Measurements from ENCODE around the gene NCKAP5.
"Not testable (repeated sequence)": the region's sequence is repeated elsewhere in the genome, so short reads cannot be mapped to it uniquely, and the experiment has no call there.

Gene NCKAP5

DNA sequence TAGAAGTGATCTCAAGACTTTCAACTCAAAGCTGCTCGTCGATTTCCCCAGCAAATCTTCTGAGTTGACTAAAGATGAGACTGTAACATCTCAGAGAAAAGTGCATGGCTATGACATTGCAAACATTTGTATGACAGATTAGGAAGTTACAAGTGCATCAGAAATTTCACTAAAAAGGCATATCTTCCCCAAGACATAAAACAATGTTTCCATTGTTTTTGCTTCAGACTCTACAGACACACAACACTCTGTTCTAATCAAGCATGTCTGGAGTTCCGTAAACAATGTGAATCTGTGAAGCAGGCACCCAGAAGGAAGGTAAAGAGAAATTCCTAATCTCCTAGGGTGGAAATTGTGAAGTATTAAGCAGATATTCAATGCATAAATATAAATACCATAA, 753.6 kb downstream of the NCKAP5 start:
- no peak for DNase-seq (ENCODE audit: low read depth in 1 of 2, low spot score in 1 of 2)
- in situ Hi-C loops (cut with HindIII; ENCODE audit: low pct_unique_long_range_greater_than_20kb, low sequenced_read_pairs): no loop called here
- no peak for TF ChIP-seq JUND (IDR thresholded peaks at IDR 0.05; ENCODE audit: low read depth)

DNA sequence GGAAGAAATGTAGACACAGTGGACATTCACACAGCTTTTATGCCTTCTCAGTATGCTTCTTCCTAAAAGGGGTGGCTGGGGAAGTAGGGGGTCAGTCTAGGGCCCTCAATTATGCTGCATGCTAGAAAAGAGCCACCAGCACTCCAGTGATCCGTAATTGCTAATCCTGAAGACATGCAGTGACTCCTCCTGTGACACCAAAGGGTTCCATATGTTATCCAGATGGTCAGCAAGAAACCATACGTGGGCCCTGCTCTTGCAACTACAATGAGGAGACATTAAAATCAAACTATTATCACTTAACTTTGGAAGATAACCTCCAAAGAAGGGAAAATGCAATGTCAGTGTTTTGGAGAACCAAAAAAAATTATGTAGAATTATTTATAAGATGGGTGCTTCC, 754.8 kb downstream of the NCKAP5 start:
- in situ Hi-C loops (cut with HindIII; ENCODE audit: low pct_unique_long_range_greater_than_20kb, low sequenced_read_pairs): no loop called here
- DNase-seq (ENCODE audit: low read depth in 1 of 2, low spot score in 1 of 2): no peak
- no peak for TF ChIP-seq JUND (IDR thresholded peaks at IDR 0.05; ENCODE audit: low read depth)

DNA sequence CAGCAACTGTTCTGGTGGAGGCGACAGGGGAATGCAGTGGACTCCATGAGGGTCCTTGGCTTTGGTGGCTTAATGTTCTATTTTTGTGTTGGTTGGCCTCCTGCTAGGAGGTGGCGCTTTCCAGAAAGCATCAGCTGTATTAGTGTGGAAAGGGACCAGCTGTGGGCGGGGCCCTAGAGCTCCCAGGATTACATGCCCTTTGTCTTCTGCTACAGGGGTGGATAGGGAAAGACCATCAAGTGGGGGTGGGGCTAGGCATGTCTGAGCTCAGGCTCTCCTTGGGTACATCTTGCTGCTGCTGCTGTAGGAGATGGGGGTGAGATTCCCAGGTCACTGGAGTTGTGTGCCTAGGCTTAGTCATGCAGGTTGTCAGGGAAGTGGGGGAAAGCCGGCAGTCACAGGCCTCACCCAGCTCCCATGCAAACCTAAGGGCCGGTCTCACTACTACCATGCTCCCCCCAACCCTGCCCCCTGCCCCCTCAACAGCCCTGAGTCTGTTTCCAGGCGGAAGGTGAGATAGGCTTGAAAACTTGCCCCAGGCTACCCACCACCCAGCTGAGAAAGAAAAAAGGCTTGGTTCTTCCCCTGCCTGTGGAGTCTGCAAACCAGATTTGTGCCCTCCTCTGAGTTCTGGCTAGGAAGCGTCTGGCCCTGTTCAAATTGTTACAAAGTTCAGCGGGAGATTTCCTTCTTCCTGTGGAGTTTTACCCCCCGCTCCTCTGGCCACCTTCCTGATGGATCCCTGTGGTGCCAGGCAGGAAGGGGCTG, 756.9 kb downstream of the NCKAP5 start:
- TF ChIP-seq JUND (IDR thresholded peaks at IDR 0.05; ENCODE audit: low read depth): no peak
- in situ Hi-C loops (cut with HindIII; ENCODE audit: low pct_unique_long_range_greater_than_20kb, low sequenced_read_pairs): no loop called here
- no peak for DNase-seq (ENCODE audit: low read depth in 1 of 2, low spot score in 1 of 2)

DNA sequence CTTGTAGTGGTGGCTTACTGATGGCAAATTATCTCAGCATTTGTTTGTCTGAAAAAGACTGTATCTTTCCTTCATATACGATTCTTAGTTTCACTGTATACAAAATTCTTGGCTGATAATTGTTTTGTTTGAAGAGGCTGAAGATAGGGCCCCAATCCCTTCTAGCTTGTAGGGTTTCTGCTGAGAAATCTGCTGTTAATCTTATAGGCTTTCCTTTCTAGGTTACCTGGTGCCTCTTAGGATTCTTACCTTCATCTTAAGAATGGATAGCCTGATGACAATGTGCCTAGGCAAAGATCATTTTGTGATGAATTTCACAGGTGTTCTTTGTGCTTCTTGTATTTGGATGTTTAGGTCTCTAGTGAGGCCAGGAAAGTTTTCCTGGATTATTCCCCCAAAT, 758.3 kb downstream of the NCKAP5 start:
- in situ Hi-C loops (cut with HindIII; ENCODE audit: low pct_unique_long_range_greater_than_20kb, low sequenced_read_pairs); DNase-seq (ENCODE audit: low read depth in 1 of 2, low spot score in 1 of 2): not testable (repeated sequence)

- in situ Hi-C loops (cut with HindIII; ENCODE audit: low pct_unique_long_range_greater_than_20kb, low sequenced_read_pairs): no loop called here
- DNase-seq (ENCODE audit: low read depth in 1 of 2, low spot score in 1 of 2): no peak
- TF ChIP-seq JUND (IDR thresholded peaks at IDR 0.05; ENCODE audit: low read depth): no peak
Observed at GRCh38 chr2:132804051-132804450, 764.2 kb downstream of the NCKAP5 start.

GRCh38 chr2:132798341-132798740, 769.9 kb downstream of the NCKAP5 start:
- in situ Hi-C loops (cut with HindIII; ENCODE audit: low pct_unique_long_range_greater_than_20kb, low sequenced_read_pairs): no loop called here
- no peak for DNase-seq (ENCODE audit: low read depth in 1 of 2, low spot score in 1 of 2)
- TF ChIP-seq JUND (IDR thresholded peaks at IDR 0.05; ENCODE audit: low read depth): no peak

GRCh38 chr2:132797556-132797955, 770.7 kb downstream of the NCKAP5 start:
- no peak for TF ChIP-seq JUND (IDR thresholded peaks at IDR 0.05; ENCODE audit: low read depth)
- no peak for DNase-seq (ENCODE audit: low read depth in 1 of 2, low spot score in 1 of 2)
- in situ Hi-C loops (cut with HindIII; ENCODE audit: low pct_unique_long_range_greater_than_20kb, low sequenced_read_pairs): no loop called here

GRCh38 chr2:132797071-132797470, 771.2 kb downstream of the NCKAP5 start:
- in situ Hi-C loops (cut with HindIII; ENCODE audit: low pct_unique_long_range_greater_than_20kb, low sequenced_read_pairs): no loop called here
- no peak for DNase-seq (ENCODE audit: low read depth in 1 of 2, low spot score in 1 of 2)
- no peak for TF ChIP-seq JUND (IDR thresholded peaks at IDR 0.05; ENCODE audit: low read depth)

GRCh38 chr2:132795220-132795619, 773.0 kb downstream of the NCKAP5 start:
- in situ Hi-C loops (cut with HindIII; ENCODE audit: low pct_unique_long_range_greater_than_20kb, low sequenced_read_pairs): no loop called here
- no peak for DNase-seq (ENCODE audit: low read depth in 1 of 2, low spot score in 1 of 2)

GRCh38 chr2:132793532-132793931, 774.7 kb downstream of the NCKAP5 start:
- in situ Hi-C loops (cut with HindIII; ENCODE audit: low pct_unique_long_range_greater_than_20kb, low sequenced_read_pairs): no loop called here

More at GRCh38 chr2:132795220-132795619, 773.0 kb downstream of the NCKAP5 start:
- no peak for TF ChIP-seq JUND (IDR thresholded peaks at IDR 0.05; ENCODE audit: low read depth)

GRCh38 chr2:132790207-132790785, 778.0 kb downstream of the NCKAP5 start:
- TF ChIP-seq JUND (IDR thresholded peaks at IDR 0.05; ENCODE audit: low read depth): no peak
- in situ Hi-C loops (cut with HindIII; ENCODE audit: low pct_unique_long_range_greater_than_20kb, low sequenced_read_pairs): no loop called here
- no peak for DNase-seq (ENCODE audit: low read depth in 1 of 2, low spot score in 1 of 2)

More at GRCh38 chr2:132793532-132793931, 774.7 kb downstream of the NCKAP5 start:
- DNase-seq (ENCODE audit: low read depth in 1 of 2, low spot score in 1 of 2): no peak
- TF ChIP-seq JUND (IDR thresholded peaks at IDR 0.05; ENCODE audit: low read depth): no peak

DNA sequence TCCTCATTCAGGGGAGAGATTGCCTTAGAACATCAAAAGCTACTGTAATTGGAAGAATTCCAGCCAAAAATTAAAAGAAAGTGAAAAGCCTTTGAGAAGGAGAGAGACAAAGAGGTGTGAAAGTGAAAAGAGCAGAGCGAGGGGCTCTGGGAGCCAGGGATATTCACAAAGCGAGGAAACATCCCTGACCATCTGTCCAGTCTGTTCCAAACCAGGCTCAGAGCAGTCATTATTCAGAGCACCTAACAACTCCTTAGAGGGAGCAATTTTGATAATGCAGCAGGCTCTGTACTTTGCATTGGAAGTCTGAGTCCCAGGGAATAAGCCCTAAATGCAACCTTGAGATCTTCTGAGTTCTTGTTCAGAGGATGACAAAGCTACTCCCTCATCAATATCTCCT, 779.2 kb downstream of the NCKAP5 start:
- in situ Hi-C loops (cut with HindIII; ENCODE audit: low pct_unique_long_range_greater_than_20kb, low sequenced_read_pairs): no loop called here
- TF ChIP-seq JUND (IDR thresholded peaks at IDR 0.05; ENCODE audit: low read depth): no peak
- no peak for DNase-seq (ENCODE audit: low read depth in 1 of 2, low spot score in 1 of 2)

- no peak for TF ChIP-seq JUND (IDR thresholded peaks at IDR 0.05; ENCODE audit: low read depth)
- no peak for DNase-seq (ENCODE audit: low read depth in 1 of 2, low spot score in 1 of 2)
- in situ Hi-C loops (cut with HindIII; ENCODE audit: low pct_unique_long_range_greater_than_20kb, low sequenced_read_pairs): no loop called here
Observed at GRCh38 chr2:132788310-132788838, 779.9 kb downstream of the NCKAP5 start.
